ENCODE data around the gene GDAP2.
A peak's percentile ranks its signal among the peaks of the same experiment; 100 is the strongest.

Gene GDAP2

DNA sequence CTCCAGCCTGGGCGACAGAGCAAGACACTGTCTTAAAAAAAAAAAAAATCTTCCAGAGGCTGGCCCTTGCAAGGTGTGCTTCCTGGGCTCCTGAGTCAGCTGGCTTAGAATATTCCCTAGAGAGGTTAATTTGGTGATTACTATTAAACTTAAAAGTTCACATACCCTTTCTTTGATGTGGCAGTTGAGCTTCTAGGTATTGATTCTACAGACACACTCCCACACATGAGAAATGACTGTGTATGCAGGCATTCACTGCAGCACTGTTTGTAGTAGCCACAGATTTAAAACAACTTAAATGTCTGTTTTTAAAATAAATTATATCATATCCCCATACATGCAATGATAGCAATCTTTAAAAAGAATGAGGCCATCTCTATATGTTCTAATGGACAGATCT lies 93.4 kb downstream of the GDAP2 start:
- TF ChIP-seq, protein P1, sequence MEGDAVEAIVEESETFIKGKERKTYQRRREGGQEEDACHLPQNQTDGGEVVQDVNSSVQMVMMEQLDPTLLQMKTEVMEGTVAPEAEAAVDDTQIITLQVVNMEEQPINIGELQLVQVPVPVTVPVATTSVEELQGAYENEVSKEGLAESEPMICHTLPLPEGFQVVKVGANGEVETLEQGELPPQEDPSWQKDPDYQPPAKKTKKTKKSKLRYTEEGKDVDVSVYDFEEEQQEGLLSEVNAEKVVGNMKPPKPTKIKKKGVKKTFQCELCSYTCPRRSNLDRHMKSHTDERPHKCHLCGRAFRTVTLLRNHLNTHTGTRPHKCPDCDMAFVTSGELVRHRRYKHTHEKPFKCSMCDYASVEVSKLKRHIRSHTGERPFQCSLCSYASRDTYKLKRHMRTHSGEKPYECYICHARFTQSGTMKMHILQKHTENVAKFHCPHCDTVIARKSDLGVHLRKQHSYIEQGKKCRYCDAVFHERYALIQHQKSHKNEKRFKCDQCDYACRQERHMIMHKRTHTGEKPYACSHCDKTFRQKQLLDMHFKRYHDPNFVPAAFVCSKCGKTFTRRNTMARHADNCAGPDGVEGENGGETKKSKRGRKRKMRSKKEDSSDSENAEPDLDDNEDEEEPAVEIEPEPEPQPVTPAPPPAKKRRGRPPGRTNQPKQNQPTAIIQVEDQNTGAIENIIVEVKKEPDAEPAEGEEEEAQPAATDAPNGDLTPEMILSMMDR (conservative IDR thresholded peaks at IDR 0.05; ENCODE audit: control insufficient read depth, insufficient read depth, low read depth, low read length): no peak
- no peak overlapping the region for H3K4me3 ChIP-seq (ENCODE audit: control insufficient read depth, low read depth, low read length)
- DNase-seq (ENCODE audit: low read depth): no peak

DNA sequence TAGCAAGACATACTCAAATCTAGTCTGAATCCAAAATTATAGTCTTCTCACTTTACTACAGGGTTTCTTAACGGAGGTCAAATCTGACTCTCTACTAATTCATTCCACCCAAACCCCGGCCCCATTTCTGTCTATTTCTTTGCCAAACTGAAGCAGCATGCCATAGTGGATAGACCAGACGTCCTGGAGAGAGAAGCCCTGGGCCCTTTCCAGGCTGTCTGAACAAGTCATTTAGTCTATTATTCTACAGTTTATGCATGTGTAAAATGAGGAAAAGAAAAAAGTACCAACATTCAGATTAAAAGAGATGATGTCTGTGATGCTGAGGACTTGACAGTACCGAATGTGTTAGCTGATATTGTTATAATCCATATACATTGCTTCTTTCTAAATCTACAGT lies 95.0 kb downstream of the GDAP2 start:
- no peak for DNase-seq (ENCODE audit: low read depth)
- no peak overlapping the region for H3K4me3 ChIP-seq (ENCODE audit: control insufficient read depth, low read depth, low read length)
- TF ChIP-seq, protein P1 (conservative IDR thresholded peaks at IDR 0.05; ENCODE audit: control insufficient read depth, insufficient read depth, low read depth, low read length): no peak

DNA sequence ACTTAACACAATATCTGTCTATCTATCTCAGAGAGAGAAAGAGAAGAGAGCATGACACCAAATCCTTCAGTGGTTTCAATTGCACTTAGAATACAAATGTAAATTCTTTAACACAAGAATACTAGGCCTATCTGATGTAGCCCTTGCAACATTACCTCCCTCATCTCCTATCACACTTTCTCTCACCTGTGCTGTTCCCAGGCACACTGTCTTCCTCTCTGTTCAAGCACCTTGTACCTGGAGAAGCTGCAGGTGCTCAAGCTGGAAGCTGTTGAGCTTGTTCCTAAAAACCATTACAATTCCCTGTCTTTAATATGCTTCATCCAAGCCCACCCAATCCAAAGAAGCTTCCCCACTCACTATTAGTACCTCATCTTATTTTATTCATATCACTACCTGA lies 97.0 kb downstream of the GDAP2 start:
- DNase-seq (ENCODE audit: low read depth): no peak
- H3K4me3 ChIP-seq (ENCODE audit: control insufficient read depth, low read depth, low read length): no peak overlapping the region
- TF ChIP-seq, protein P1 (conservative IDR thresholded peaks at IDR 0.05; ENCODE audit: control insufficient read depth, insufficient read depth, low read depth, low read length): no peak

DNA sequence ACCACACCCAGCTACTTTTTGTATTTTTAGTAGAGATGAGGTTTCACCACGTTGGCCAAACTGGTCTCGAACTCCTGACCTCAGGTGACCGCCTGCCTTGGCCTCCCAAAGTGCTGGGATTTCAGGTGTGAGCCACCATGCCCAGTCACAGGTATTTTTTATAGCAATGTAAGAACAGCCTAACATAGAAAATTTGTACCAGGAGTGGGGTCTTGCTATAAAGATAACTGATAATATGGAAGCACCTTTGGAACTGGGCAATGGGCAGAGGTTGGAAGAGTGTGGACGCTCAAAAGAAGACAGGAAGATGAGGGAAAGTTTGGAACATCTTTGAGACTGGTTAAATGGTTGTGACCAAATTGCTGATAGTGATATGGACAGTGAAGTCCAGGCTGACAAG lies 99.2 kb downstream of the GDAP2 start:
- H3K4me3 ChIP-seq (ENCODE audit: control insufficient read depth, low read depth, low read length): no peak overlapping the region
- no peak for DNase-seq (ENCODE audit: low read depth)
- TF ChIP-seq, protein P1 (conservative IDR thresholded peaks at IDR 0.05; ENCODE audit: control insufficient read depth, insufficient read depth, low read depth, low read length): no peak

DNA sequence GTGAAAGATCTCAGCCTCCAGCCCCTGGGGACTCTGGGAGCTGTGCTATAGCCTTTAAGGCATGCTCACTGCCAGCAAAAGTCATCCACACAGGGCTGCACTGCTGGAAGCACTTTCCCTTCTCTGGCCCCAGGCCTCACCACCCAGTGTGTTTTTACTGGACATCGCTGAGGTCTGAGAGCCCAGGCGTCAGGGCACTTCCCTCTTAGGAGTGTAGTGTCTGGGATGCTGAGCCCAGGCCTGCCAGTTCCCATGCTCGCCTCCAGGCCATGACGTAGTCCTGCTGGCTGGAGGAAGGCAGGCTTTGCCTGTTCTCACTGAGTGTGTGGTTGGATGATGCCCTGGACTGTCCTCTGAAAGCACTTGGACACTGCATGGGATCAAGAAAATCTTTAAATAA lies 101.2 kb downstream of the GDAP2 start:
- TF ChIP-seq, protein P1 (conservative IDR thresholded peaks at IDR 0.05; ENCODE audit: control insufficient read depth, insufficient read depth, low read depth, low read length): no peak
- peak; percentile 92 for DNase-seq (ENCODE audit: low read depth)
- H3K4me3 ChIP-seq (ENCODE audit: control insufficient read depth, low read depth, low read length): no peak overlapping the region

DNA sequence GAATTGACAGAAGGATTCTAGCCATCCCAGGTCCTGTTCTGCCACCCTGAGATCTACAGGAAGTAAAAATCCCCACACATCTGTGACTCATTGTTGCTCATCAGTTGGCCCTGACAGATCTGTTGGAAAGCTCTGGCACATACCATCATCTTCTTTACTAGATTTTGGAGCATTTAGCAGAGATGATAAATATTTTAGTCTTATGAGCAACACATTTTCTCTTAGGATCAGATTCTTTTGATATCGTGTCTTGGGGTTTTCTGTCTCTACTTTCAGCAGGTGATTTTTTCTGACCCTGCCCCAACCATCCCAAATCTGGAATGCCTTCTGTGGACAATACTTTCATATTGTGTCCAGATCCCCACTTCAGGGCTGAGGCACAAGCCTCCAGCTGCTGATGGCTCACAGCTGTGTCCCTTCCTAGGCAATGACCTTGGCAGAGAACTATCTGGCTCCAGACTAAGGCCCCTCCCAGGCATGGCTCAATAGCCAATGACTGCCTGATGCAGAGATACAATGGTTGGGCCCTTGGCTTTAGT lies 102.8 kb downstream of the GDAP2 start:
- no peak overlapping the region for H3K4me3 ChIP-seq (ENCODE audit: control insufficient read depth, low read depth, low read length)
- TF ChIP-seq, protein P1 (conservative IDR thresholded peaks at IDR 0.05; ENCODE audit: control insufficient read depth, insufficient read depth, low read depth, low read length): no peak
- peak; percentile 96 for DNase-seq (ENCODE audit: low read depth)

DNA sequence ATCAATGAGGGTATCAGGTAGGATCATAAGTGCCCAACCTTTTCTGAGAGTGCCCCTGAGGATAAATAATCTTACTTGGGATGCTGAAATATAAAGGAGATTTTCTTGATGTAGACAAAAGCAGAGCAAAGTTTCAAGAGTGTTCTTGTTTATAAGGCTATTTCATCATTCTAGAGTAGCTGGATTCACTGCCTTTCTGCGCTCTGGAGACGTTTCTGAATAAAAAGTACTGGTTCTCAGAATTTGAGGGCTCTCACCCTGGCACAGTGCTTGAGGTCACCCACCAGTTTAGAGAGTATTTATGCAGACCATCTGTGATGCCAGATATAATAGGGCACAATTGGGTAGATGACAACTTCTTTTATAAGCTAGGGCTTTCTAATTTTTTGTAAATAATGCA lies 103.3 kb downstream of the GDAP2 start:
- TF ChIP-seq, protein P1 (conservative IDR thresholded peaks at IDR 0.05; ENCODE audit: control insufficient read depth, insufficient read depth, low read depth, low read length): no peak
- no peak for DNase-seq (ENCODE audit: low read depth)

More for the DNA sequence above, 103.3 kb downstream of the GDAP2 start:
- no peak overlapping the region for H3K4me3 ChIP-seq (ENCODE audit: control insufficient read depth, low read depth, low read length)
